Panc1 (cell line): ENCODE data around the gene LILRA2. TPM values are rescaled to one million over a fixed set of nuclear protein-coding genes. Genes with fewer than 3 reads are reported as not detected.

Experiments used
- ATAC-seq: fragments of 200-7000 bp; cut with Tn5 transposase; 2 replicates; pipeline ENCODE4 v1.9.1; 2020; ENCODE audit warnings: mild to moderate bottlenecking, moderate library complexity
- BruUV-seq: library from RNA; stranded (reverse); fragments of 400-500 nt; replicated peaks from 2 replicates; lab custom pipeline; 2021; lab: Mats Ljungman, UMichigan
- CTCF ChIA-PET: fragments of 300-600 bp; sonication (Branson Sonifier 250); formaldehyde crosslinking; loops from one replicate; lab custom pipeline; 2022; ENCODE audit warnings: antibody characterized with exemption; lab: Charles Lee
- POLR2A ChIA-PET: fragments of 300-600 bp; sonication (Branson Sonifier 250); formaldehyde crosslinking; loops from one replicate; lab custom pipeline; 2022; ENCODE audit warnings: antibody characterized with exemption; lab: Charles Lee
- DNase-seq: peaks from one replicate; pipeline ENCODE4 v3.0.0-alpha.2; 2010; ENCODE audit warnings: low read depth, low spot score
- H3K27ac ChIP-seq: 2 replicates; pipeline ENCODE4 v1.5.1; 2011; ENCODE audit warnings: mild to moderate bottlenecking, low read length, inconsistent platforms
- H3K27me3 ChIP-seq: fragments of 200-500 bp; sonication (Bioruptor generic); 2 replicates; pipeline ENCODE4 v1.6.0; 2014; ENCODE audit warnings: low read length, inconsistent platforms; ENCODE audit not compliant: control insufficient read depth, insufficient read depth
- H3K36me3 ChIP-seq: fragments of 200-500 bp; sonication (Bioruptor generic); 2 replicates; pipeline ENCODE4 v1.5.1; 2014; ENCODE audit warnings: inconsistent platforms, mild to moderate bottlenecking, low read length, moderate library complexity; ENCODE audit not compliant: control insufficient read depth, insufficient read depth
- H3K4me1 ChIP-seq: 2 replicates; pipeline ENCODE4 v1.5.1; 2011; ENCODE audit warnings: inconsistent platforms, mild to moderate bottlenecking, low read length, moderate library complexity; ENCODE audit not compliant: control insufficient read depth, insufficient read depth
- H3K4me3 ChIP-seq, 2 experiments: 2 replicates each; pipeline ENCODE4 v1.5.1; 2011 to 2012; ENCODE audit warnings: low read depth in 2 of 2, low read length in 2 of 2, mild to moderate bottlenecking in 2 of 2, inconsistent platforms in 1 of 2, moderate library complexity in 1 of 2
- H3K9me3 ChIP-seq: fragments of 200-500 bp; sonication (Bioruptor generic); 2 replicates; pipeline ENCODE4 v1.5.1; 2014; ENCODE audit warnings: low read depth, mild to moderate bottlenecking, inconsistent platforms, low read length, moderate library complexity; ENCODE audit not compliant: control insufficient read depth, insufficient read depth
- POLR2AphosphoS5 ChIP-seq: IDR thresholded peaks from 2 replicates; pipeline ENCODE4 v1.6.1; 2012; ENCODE audit warnings: mild to moderate bottlenecking, low read depth, low read length, moderate library complexity
- SIN3A ChIP-seq: IDR thresholded peaks from 2 replicates; pipeline ENCODE4 v1.6.1; 2012; ENCODE audit warnings: low read depth, mild to moderate bottlenecking, low read length, moderate library complexity, borderline replicate concordance; ENCODE audit not compliant: insufficient read depth
- TCF7L2 ChIP-seq: IDR thresholded peaks from 2 replicates; pipeline ENCODE4 v1.6.1; 2011; ENCODE audit warnings: mild to moderate bottlenecking, low read depth, low read length, inconsistent platforms
- in situ Hi-C: cut with HindIII; loops from 2 replicates; pipeline ENCODE4 v1.10.0; 2016; ENCODE audit warnings: low sequenced_read_pairs, low pct_unique_long_range_greater_than_20kb
- intact Hi-C: fragments of 100-400 bp; cut with micrococcal nuclease; formaldehyde crosslinking; loops from one replicate; pipeline ENCODE4 v1.10.0; 2022; ENCODE audit not compliant: unreplicated experiment
- total RNA-seq: library from RNA; stranded (reverse); gene quantifications from one replicate; pipeline ENCODE4 v1.2.1, GENCODE V29; 2021; ENCODE audit not compliant: unreplicated experiment
- TF ChIP-seq, protein P1 (sequence below): fragments of 450-650 bp; IDR thresholded peaks from 2 replicates; pipeline ENCODE4 v1.5.1; 2017; ENCODE audit warnings: mild to moderate bottlenecking
- TF ChIP-seq, protein P2 (sequence below), 2 experiments: IDR thresholded peaks; 2 replicates each; pipeline ENCODE4 v1.6.1; 2011 to 2012; ENCODE audit warnings: low read depth in 2 of 2, control low read depth in 1 of 2, low read length in 1 of 2, mild to moderate bottlenecking in 1 of 2, moderate library complexity in 1 of 2; ENCODE audit not compliant: insufficient read depth in 1 of 2

LILRA2 gene
- total RNA-seq, 1 experiment from 2014 or later: not detected

DNA sequence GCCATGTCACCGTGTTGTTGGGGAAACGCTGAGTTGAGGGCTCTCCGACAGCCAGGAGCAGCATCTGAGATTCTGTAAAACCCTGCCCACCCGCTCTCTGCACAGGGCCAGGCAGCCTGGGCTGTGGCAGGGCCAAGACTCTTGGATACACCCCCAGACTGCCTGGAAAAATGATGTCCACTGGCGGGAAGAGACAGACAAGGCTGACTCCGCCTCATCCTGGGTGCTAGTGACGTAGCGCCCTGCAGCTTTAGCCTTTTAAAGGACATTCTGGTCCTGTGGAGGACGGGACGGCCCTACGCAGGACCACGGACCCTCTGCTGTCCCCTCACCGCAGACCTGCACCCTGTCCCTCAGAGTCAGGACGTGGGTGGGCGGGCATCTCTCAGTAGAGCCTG lies 20.7 kb upstream of the LILRA2 start:
- in situ Hi-C loops: no loop called here
- ATAC-seq (0 out of 2 replicates have a peak, but pooled peaks have one; percentile 50), DNase-seq (no peak)
- ChIA-PET CTCF (no interaction called here), POLR2A (no interaction called here)
- TF ChIP-seq SIN3A (no peak), POLR2AphosphoS5 (no peak), TCF7L2 (no peak)
- TF ChIP-seq, protein P1, sequence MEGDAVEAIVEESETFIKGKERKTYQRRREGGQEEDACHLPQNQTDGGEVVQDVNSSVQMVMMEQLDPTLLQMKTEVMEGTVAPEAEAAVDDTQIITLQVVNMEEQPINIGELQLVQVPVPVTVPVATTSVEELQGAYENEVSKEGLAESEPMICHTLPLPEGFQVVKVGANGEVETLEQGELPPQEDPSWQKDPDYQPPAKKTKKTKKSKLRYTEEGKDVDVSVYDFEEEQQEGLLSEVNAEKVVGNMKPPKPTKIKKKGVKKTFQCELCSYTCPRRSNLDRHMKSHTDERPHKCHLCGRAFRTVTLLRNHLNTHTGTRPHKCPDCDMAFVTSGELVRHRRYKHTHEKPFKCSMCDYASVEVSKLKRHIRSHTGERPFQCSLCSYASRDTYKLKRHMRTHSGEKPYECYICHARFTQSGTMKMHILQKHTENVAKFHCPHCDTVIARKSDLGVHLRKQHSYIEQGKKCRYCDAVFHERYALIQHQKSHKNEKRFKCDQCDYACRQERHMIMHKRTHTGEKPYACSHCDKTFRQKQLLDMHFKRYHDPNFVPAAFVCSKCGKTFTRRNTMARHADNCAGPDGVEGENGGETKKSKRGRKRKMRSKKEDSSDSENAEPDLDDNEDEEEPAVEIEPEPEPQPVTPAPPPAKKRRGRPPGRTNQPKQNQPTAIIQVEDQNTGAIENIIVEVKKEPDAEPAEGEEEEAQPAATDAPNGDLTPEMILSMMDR: no peak
- TF ChIP-seq, protein P2, sequence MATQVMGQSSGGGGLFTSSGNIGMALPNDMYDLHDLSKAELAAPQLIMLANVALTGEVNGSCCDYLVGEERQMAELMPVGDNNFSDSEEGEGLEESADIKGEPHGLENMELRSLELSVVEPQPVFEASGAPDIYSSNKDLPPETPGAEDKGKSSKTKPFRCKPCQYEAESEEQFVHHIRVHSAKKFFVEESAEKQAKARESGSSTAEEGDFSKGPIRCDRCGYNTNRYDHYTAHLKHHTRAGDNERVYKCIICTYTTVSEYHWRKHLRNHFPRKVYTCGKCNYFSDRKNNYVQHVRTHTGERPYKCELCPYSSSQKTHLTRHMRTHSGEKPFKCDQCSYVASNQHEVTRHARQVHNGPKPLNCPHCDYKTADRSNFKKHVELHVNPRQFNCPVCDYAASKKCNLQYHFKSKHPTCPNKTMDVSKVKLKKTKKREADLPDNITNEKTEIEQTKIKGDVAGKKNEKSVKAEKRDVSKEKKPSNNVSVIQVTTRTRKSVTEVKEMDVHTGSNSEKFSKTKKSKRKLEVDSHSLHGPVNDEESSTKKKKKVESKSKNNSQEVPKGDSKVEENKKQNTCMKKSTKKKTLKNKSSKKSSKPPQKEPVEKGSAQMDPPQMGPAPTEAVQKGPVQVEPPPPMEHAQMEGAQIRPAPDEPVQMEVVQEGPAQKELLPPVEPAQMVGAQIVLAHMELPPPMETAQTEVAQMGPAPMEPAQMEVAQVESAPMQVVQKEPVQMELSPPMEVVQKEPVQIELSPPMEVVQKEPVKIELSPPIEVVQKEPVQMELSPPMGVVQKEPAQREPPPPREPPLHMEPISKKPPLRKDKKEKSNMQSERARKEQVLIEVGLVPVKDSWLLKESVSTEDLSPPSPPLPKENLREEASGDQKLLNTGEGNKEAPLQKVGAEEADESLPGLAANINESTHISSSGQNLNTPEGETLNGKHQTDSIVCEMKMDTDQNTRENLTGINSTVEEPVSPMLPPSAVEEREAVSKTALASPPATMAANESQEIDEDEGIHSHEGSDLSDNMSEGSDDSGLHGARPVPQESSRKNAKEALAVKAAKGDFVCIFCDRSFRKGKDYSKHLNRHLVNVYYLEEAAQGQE (IDR thresholded peaks at IDR 0.05; ENCODE audit: insufficient read depth in 1 of 2, low read depth in 2 of 2, low read length in 1 of 2): no peak
- H3K4me3 ChIP-seq: no peak overlapping the region
- H3K36me3 ChIP-seq: no peaks in the 10 kb centered on the region
- H3K27me3 ChIP-seq: peaks cover 16% of the 10 kb centered on the region
- H3K4me1 ChIP-seq: no peaks in the 10 kb centered on the region
- no peak overlapping the region for H3K27ac ChIP-seq
- no peaks in the 10 kb centered on the region for H3K9me3 ChIP-seq
- intact Hi-C loops: loop anchor here (10.0 kb wide), 1 partner anchor 68 kb away; no protein-coding TSS in a partner anchor
- BruUV-seq: no TSS peak

DNA sequence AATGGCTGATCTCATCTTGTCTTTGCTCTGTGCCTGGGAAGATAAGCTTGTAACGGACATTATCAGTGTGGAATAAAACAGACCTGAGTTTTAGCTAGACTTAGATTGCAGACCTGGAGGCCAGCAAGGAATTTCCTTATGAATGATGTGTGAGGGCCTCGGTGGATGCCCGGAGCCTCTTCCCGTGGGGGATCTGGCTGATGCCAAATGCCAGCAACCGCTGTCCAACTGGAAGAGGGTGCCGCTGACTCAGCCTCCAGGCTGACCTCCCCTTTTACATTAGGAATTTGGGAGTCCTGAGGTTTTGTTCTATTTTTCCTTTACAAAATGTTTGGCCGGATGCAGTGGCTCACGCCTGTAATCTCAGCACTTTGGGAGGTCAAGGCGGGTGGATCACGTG lies 19.6 kb upstream of the LILRA2 start:
- Histone ChIP-seq H3K27ac (no peak overlapping the region), H3K9me3 (no peaks in the 10 kb centered on the region), H3K4me1 (no peaks in the 10 kb centered on the region), H3K4me3 (no peak overlapping the region), H3K36me3 (no peaks in the 10 kb centered on the region), H3K27me3 (peaks cover 16% of the 10 kb centered on the region)
- TF ChIP-seq, protein P1: no peak
- TF ChIP-seq POLR2AphosphoS5 (no peak), TCF7L2 (no peak), SIN3A (no peak)
- TF ChIP-seq, protein P2 (IDR thresholded peaks at IDR 0.05; ENCODE audit: insufficient read depth in 1 of 2, low read depth in 2 of 2, low read length in 1 of 2): no peak
- ATAC-seq (no peak), DNase-seq (no peak)
- in situ Hi-C loops: no loop called here
- BruUV-seq: no TSS peak
- intact Hi-C loops: loop anchor here (10.0 kb wide), 1 partner anchor 69 kb away; no protein-coding TSS in a partner anchor
- POLR2A ChIA-PET: no interaction called here
- CTCF ChIA-PET: no interaction called here
